T-helper 9 cell (primary cell): ENCODE data around the gene EVX1.

Experiments used
- DNase-seq: peaks from one replicate; pipeline ENCODE4 v3.0.0-alpha.2; 2020

EVX1 gene

DNA sequence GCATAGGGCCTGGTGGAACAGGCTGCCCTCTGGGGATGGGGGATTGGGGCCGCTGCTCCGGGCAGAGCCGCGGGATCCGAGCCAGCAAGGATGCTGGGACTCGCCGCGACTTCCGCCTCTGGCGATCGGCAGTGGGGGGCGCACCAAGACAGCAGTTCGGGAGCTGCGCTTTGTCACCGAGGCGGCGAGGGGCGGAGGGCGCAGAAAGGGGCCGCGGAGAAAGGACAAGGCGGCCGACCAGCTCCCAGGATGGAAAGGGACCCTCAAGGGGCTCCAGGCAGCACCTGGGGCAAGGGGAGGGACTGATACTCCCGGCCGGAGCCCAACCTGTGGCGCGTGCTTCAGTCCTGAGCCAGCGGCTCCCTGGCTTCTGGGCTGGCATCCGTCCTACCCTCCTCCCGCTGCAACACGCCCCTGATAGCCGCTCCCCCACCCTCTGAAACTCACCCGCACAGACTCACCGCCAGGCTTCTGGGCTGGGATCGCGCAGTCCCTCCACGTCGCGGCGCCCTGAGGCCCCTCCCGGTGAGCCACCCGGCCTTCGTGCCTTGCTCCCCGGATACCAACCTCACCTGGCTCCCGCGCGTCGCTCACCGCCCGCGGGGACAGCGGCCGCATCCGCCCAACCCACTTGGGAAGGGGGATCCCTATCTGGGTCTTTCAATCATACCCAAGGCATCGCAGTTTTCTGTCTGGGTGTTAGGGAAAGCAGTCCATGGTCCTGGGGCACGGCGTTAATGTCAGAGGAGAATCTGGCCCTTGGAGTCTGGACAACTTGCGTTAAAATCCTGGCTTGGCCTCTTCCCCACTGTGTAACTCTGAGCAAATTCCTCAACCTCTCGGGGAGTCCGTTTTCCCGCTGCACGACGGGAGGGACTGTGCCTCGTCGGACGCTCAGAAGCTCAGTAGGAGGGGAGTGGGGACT lies 7.0 kb upstream of the EVX1 start:
- DNase-seq = no peak

DNA sequence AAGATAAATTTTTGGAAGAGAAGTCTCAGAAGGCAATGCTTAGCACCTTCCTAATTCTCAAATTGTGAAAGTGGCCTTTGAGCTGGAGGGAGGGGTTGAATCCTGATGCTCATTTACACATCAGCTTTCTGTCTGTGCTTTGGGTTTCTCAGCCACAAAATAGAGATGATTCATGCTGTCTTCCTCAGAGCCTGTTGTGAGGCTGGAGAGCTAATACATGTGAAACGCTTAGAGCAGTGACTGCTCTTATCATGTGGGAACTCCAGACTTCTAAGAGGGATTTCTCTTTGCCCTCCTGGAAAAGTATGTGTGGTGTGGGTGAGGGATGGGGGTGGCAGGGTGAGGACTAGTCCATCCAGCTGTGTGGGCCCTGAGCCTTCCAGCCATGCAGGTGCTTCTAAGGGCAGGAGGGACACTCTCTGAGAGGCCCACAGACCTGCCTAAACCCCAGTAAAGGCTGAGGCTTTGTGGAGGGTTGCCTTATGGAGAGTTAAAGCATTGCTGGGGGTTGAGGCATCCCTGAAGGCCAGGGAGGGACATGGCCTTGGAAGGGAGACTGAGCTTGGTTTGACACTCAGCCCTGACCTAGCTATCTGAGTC lies 4.8 kb upstream of the EVX1 start:
- no peak for DNase-seq

DNA sequence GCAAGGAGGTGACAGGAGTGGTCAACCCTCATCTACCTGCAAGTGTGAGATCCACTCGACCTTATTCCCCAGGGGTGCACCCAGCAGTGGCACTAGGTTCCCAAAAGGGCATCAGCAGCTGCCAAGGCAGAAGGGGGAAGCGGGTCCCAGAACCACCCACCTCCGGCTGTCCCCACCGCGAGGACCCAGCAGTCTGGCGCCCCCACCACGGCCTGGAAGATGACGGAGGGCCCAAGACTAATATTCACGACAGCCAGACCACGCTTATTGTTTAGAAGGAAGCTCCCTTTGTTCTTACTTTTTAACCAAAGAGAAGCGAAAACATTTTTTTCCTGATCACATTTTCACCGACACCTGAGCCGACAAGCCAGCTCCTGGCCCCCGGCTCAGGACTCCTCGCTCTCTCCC lies 3.6 kb upstream of the EVX1 start:
- no peak for DNase-seq

DNA sequence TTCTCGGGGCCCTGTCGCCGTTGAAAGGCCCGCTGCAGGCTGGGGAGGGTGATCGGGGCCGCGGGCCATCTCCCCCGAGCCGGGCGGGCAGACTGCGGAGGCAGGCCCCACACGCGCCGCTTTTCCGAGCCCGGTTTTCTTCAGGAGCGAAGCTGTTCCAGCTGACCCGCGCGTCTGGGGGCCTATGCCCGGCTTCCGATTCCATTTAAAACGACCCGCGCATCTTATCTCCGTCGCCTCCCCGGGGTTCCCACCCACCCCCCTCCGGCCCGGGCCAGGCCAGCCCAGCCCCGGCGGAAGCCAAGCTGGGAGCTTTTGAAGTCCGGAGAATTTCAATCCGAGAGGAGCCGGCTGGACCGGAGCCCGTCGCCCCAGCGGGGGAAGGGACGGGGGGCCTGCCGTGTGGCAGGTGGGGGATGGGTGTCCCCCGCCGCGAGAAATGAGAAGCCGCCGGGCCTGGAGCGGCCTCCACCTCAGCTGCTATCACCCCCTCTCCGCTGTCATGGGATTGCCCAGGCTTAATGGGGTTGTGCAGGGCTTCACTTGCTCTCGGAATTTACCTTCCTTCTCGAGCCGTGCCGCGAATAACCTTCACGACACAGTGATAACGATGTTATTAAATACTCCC lies 3.1 kb upstream of the EVX1 start:
- no peak for DNase-seq

DNA sequence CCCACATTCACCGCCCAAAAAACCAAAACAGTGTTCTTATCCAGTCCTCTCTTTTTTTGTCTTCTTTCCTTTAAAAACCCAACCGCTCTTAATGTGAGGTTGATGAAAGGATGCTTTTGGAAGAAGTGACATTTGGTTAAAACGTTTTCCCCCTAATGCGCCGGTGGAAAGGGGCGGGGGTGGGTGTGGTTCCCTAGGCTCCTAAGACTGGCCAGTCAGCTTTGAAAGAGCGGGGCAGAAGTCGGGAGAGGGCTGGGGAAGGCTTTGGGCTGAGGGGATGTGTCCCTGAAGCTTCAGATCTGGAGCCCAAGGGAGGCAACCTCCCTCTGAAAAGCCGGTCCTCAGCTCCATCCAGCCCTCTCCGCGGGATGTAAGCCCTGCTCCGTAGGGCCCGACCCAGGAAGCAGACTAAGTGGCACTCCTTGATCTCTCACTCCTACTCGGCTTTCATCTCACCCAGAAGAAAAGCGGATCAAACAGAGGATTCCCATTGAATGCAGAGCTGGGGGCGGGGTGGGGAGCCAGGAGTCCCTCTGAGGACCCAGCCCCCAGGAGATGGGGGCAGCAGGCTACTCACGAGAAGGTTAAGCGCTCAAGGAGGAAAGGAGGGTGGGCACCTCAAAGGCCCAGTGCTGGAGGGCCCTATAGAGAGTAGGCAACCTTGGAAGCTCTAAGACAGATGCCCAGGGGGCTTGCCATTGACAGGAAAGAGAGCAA lies 2.4 kb upstream of the EVX1 start:
- no peak for DNase-seq

DNA sequence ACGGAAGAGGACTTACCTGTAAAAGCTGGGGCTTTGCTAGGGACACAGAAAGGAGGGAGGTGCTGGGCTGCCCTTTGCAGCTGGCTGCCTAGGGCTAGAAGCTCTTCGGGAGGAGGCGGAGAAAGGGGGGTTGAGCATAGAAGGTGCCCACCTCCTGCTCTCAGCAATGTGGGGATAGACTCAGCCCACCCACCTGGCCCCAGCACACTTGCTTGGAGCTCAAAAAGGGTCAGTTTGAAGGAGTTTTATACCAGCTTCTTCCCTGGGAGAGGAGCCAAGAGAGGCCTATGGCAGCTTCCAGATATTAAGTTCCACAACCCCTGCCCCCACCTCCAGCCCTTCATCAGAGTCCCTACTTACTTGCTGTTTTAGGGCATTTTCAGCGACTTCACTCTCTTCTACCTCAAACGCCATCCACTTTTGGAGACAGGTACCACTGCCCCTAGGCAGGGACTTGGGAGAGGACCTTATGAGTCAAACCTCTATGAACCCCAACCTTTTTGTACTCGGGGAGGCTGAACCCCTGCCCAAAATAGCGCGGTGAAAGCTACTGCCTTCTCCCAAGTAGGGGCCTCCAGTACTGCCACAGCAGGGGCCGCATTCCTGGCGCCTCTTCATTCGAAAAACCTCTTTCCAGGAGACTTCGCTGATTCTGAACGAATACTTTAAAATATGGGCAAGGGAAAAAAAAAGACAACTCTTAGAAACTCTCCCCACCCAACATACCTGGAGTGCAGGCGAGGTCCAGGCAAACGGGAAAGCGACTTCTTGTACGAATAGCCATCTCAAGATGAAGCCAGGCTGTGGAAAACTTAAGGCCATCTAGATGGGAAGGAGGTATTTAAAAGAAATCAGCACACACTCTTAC lies 1.2 kb upstream of the EVX1 start:
- DNase-seq = no peak

DNA sequence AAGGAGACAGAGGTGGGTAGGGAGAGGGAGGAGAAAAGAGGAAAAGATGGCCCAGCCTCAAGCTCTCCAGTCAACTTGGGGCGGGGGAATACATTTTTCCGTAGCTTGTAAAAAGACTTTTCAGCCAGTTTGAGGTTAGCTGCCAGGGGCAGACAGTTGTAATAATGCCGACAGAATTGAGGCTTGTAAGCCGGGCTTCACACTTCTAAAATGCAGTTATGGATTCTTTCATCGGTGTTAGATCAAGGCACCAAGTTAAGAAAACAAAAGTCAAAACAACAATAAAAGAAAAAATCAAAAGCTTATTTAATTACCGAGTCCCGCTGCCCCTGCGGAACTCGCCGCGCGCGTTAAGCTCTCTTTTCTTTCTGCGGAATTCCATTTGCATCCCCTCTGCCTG lies 448 bp upstream of the EVX1 start:
- DNase-seq = no peak

DNA sequence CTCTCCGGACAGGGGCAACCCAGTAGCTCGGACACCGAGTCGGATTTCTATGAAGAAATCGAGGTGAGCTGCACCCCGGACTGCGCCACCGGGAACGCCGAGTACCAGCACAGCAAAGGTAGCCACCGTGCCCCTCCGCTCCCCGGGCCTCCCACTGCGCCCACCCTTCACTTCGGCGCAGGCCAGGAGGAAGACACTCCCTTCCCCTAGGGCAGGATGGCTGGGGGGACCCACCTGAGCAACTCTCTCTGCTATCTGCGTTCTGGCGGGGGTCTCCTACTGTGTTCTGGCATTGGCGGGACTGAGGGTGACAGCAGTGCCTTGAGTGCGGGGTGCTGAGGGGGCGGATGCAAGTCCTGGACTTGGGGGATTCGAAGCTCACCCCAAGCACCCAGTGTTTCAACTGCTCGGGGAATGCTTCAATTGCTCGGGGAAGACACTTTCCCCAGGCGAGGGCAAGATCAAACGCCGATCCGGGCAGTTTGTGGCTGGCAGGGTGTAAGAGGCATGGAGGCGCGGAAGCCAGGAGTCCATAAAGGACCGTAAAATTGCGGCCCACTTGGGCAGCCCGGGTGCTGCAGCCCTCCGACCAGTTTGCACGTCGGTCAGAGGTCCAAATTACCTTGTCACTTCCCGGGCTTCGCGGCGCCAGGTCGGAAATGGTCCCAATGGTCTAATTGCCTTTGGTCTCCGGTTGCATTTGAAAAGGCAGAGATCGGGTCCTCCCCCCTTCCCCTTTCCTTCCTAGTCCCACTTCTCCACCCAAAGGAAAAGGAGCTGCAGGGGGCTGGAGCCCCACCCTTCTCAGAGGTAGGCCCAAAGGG lies 950 bp downstream of the EVX1 start:
- no peak for DNase-seq

DNA sequence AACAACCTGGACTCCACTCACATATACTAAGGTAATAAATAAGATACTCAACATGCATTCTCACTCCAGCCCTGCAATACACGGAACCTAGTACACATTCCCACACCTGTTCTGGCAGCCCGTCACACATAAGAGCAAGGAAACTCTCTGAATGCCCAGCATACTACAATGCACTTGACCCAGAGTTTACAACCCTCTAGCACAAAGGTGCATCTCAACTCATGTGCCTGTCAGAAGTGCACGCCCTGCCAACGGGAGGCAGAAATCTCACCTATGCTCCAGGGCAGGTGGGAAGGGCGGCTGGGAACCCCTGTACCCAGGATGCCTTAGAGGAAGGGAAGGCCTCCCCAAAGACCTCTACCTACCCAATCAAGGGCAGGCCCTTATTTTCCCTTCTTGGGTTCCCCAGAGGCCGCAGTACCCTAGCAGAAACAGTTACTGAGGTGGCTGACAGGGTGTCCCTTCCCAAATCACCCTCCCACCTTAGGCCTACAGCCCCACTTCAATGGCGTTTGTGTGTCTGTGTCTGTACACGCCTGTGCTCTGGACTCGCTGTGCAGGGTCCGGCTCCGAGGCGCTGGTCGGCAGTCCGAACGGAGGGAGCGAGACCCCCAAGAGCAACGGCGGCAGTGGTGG lies 2.0 kb downstream of the EVX1 start:
- no peak for DNase-seq

DNA sequence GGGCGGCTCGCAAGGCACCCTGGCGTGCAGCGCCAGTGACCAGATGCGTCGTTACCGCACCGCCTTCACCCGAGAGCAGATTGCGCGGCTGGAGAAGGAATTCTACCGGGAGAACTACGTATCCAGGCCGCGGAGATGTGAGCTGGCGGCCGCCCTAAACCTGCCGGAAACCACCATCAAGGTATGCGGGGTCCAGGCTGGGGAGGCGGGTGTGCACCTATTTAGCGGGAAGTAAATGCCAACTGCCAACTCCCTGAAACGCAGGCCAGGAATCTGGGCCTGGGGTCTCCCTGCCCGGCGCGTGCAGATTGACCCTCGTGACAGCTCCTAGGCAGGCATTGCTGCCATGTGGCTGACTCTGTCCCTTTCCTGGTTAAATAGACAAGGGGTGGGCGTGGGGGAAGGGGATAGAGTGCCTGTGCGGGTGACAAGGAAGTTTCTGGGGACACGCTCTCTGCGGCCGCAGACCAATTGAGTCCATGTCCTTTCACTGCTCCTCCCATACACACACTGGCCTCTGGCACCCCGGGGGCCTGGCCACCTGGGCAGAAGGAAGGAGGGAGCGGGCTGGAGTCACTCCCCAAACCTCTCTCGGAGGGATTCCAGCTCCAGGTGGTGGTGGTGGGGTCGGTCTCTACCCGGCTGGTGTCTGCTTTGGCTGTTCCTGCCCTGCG lies 2.7 kb downstream of the EVX1 start:
- no peak for DNase-seq

DNA sequence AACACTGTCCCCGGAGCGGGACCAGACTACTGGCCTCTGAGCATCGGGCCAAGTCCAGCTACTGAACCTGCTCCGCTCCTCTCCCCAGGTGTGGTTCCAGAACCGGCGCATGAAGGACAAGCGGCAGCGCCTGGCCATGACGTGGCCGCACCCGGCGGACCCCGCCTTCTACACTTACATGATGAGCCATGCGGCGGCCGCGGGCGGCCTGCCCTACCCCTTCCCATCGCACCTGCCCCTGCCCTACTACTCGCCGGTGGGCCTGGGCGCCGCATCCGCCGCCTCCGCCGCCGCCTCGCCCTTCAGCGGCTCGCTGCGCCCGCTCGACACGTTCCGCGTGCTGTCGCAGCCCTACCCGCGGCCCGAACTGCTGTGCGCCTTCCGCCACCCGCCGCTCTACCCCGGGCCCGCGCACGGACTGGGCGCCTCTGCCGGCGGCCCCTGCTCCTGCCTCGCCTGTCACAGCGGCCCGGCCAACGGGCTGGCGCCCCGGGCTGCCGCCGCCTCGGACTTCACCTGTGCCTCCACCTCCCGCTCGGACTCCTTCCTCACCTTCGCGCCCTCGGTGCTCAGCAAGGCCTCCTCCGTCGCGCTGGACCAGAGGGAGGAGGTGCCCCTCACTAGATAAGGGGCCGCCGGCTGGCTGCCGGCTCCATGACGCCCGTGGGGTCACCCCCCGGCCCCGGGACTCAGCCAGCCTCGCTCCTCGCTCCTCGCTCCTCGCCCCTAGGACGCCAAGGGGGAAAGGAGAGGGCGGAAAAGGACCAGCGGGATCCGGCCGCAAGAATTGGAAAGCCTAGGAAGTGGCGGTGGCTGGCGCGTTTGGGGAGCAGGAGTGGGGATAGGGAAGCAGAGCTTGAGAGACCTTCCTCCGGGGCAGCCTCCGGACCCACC lies 3.4 kb downstream of the EVX1 start:
- DNase-seq = no peak

DNA sequence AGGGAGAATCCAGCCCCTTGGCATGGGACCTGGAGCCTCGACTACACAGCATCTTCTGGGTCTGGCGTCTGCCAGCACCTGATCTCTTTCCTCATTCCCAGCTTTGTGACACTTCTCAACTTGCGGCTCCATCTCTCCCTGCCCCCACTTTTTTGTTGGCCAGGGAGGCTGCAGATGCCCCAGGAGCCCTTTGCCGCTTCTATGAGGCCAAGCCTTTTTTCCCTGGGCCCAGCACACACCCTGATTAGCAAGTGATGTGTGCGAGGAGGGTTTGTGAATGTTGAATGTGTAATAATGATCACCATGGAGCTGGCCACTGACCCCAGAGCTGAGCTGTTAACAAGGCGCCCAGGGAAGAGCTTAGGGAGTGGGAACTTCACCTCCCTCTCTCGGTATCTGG lies 4.4 kb downstream of the EVX1 start:
- DNase-seq = no peak

DNA sequence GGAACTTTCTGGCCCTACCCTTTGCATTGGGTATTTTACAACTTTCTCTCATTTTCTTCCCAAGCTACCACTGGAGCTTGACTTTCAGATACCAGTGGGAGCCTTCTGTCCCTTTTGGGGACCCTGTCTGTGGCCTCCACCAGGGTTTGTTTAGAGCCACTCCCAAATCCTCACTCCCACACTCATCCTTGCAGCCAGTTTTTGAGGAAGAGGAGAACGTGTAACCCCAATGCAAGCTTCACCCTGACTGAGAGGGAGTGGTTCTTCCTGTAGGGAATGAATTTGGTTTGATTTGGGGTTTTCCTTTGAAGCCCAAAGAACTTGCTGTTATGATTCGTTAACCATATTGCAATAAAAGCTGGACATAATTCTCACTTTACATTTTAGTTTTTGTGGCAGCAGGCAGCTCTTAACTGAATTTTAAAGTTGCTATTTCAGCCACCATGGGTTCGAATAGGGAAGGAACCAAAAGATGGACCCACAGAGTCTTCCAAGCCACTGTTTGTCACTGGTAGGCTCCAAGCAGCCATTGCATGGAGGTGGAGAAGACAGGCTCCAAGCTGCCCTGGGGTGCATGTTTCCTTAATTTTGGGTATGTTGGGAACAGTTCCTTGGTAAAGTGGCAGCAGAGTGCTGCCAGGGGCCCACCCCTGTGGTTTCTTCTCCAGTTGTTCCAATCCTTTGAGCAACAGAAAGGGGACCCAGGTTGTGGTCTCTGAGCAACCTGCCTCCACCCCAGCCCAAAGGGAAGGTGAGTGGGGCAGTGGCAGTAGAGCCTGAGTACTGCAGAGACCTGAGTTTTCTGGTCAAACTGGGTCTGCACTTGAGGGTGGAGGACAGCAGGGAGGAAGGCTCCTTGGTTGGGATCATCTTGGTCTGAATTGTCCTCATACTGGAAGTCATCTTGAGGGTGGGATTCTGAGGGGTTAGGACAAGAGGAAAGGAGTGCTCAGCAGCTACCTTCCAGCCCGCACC lies 5.1 kb downstream of the EVX1 start:
- DNase-seq = no peak

DNA sequence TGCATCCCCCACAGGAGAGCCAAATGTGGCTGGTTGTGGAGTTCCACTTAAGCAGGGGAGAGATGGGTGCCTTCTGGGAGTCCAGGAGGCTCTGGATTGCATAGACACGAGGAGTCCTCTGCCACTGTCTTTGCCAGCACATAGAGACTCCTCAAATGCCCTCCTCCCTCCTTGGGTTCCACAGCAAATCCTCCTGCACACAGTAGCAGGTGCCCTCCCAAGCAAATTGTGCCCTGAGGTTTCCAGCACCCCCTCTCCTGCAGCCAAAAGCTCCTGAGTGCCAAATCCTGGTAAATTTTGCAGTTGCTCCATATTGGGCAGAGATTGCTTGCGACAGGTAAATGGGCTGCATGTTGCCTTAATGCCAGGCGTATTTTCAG lies 5.8 kb downstream of the EVX1 start:
- no peak for DNase-seq

DNA sequence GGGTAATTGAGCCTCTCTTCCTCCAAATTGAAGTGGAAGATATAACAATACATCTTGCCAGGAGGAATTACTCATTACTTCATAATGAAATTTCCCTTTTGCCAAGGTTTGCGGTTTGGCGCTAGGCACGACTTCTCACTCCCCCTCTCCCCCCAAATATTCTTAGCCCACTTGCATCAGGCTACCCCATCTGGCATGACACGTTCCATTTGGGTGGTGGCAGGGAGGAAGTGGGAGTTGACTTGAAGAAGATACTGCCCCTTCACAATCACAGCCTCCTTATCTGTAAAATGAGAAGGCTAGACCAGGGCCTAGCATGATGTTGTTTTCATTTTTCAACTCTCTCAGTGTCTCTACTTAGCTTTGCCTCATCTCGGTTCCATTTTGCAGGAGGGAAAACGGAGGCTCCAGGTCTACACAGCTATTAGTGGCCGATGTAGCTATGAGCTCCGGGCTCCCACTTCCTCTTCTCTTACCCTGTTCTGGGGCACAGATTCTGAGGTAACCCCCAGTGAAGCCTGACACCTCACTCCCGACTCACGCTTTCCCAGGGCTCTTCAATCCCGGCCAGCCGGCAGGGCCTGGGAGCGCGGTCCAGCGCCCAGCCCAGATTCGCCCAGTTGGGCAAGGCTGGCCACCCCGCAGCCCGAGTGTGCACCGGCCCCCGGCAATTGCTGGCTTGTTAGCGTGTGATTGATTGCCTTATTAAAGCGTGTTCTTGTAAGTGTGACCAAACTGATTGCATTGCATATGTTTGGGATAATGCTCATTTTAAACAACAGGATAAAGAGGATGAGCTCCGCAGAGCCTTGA lies 6.5 kb downstream of the EVX1 start:
- no peak for DNase-seq

DNA sequence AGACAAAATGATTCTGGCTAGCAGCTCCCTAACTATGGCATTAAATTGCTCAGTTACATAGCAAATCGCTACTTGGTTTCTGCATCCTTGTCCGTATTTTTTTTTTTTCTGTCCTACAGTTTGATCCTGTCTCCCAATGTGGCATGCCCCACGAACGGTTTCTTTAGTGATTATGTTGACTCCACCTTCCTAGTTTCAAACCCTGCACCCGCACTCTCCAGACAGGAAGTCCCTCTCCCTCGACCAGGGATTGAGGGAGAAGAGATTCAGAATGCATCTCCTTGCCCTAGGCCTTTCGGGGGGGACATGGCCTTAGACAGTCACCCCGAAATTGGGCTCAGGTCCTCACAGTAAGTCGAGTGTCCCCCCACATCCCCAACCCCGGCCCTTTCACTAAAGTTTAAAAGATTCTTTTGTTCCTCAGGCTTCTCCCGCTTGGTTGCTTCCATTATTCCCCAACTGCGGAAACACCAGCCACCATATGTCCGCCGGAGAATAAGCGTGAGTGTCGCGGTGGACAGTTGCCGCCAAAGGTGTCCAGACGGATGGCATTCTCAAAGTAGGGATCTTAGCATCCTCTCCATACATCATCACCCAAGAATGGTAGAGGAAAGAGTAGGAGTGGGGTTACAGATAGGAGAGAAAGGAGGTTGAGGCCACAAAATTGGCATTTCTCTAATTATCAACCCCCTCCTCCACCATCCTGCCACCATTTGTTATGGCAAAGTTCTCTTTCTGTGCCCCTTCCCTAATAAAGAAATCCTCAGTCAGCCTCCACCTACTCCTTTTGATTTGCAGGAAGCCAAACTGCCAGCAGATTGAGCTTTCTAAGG lies 7.3 kb downstream of the EVX1 start:
- DNase-seq = no peak
